GM18858 (cell line): Measurements from ENCODE around the gene MARCHF6.
"Not testable (repeated sequence)": the region's sequence is repeated elsewhere in the genome, so short reads cannot be mapped to it uniquely, and the experiment has no call there.

Experiments
- ATAC-seq: cut with Tn5 transposase; IDR thresholded peaks from one replicate; pipeline ENCODE4 v1.9.1; 2021; ENCODE audit not compliant: unreplicated experiment

Gene MARCHF6

GRCh38 chr5:10323588-10324488 lies 29.7 kb upstream of the MARCHF6 start:
- no peak for ATAC-seq

- no peak for ATAC-seq
These were observed 28.8 kb upstream of the MARCHF6 start for GRCh38 chr5:10324518-10325370.

- no peak for ATAC-seq
These were observed 25.2 kb upstream of the MARCHF6 start for GRCh38 chr5:10328323-10328722.

GRCh38 chr5:10329446-10329819 lies 24.1 kb upstream of the MARCHF6 start:
- no peak for ATAC-seq

- ATAC-seq: no peak
These were observed 23.5 kb upstream of the MARCHF6 start for GRCh38 chr5:10329820-10330481.

GRCh38 chr5:10330511-10331230 lies 22.8 kb upstream of the MARCHF6 start:
- ATAC-seq: no peak

GRCh38 chr5:10331341-10331796 lies 22.1 kb upstream of the MARCHF6 start:
- no peak for ATAC-seq

GRCh38 chr5:10332301-10332700 lies 21.2 kb upstream of the MARCHF6 start:
- no peak for ATAC-seq

- ATAC-seq: no peak
These were observed 20.1 kb upstream of the MARCHF6 start for GRCh38 chr5:10333154-10334006.

- no peak for ATAC-seq
These were observed 18.7 kb upstream of the MARCHF6 start for GRCh38 chr5:10334831-10335230.

GRCh38 chr5:10335711-10336470 lies 17.6 kb upstream of the MARCHF6 start:
- ATAC-seq: no peak

- no peak for ATAC-seq
These were observed 16.4 kb upstream of the MARCHF6 start for GRCh38 chr5:10337107-10337506.

- ATAC-seq: no peak
These were observed 15.5 kb upstream of the MARCHF6 start for GRCh38 chr5:10337986-10338385.

- no peak for ATAC-seq
These were observed 14.8 kb upstream of the MARCHF6 start for GRCh38 chr5:10338686-10339057.

- ATAC-seq: no peak
These were observed 14.3 kb upstream of the MARCHF6 start for GRCh38 chr5:10339058-10339811.

- no peak for ATAC-seq
These were observed 13.5 kb upstream of the MARCHF6 start for GRCh38 chr5:10339958-10340357.

- ATAC-seq: no peak
These were observed 10.0 kb upstream of the MARCHF6 start for GRCh38 chr5:10343486-10343885.

GRCh38 chr5:10344461-10345106 lies 8.9 kb upstream of the MARCHF6 start:
- ATAC-seq: not testable (repeated sequence)
